Erythroblast (primary cell): ENCODE data around the gene FAM180A.

ENCODE experiments used
- DNase-seq, 2 experiments: peaks; one replicate each; lab custom pipeline; 2025; lab: John Stamatoyannopoulos, UW
- GATA1 ChIP-seq: IDR thresholded peaks from 2 replicates; pipeline ENCODE4 v1.6.1; 2011; ENCODE audit warnings: low read depth, mild to moderate bottlenecking, control low read depth, low read length, moderate library complexity
- POLR2A ChIP-seq: IDR thresholded peaks from 2 replicates; pipeline ENCODE4 v1.6.1; 2011; ENCODE audit warnings: mild to moderate bottlenecking, low read length

FAM180A gene

DNA sequence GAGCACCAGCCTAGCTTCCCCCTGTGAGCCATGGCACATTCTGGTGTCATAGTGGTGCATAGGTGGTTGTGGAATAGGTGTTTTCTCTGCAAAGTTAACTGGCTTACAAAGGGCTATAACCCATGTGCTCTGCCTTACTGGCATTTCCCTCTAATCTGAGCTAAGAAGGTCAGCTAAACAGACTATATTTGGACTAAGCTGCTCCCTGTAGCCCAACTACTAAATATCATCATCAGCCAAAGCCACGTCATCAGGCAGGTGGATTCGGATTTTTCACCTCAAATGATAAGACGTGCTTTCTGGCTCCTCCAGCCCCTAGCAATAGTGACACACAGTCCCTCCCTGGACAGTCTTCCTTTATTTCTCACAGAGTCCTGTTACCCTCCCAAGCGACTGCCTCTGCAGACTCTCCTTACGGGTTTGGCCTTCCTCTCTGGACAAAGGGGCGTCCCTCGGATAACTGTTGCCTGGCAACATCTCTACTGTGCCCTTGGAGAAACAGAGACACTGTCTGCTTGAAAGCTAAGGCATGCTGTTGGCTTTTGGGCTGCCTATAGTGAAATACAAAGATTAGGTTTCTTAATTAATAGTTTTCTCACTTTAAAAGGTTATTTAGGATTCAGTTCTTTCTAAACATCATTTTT lies 29.7 kb downstream of the FAM180A start:
- no peak for DNase-seq
- TF ChIP-seq GATA1 (no peak), POLR2A (no peak)

GRCh38 chr7:135718219-135718618 lies 30.4 kb downstream of the FAM180A start:
- DNase-seq: no peak
- no peak for TF ChIP-seq GATA1
- TF ChIP-seq POLR2A: no peak

GRCh38 chr7:135717693-135718092 lies 30.9 kb downstream of the FAM180A start:
- TF ChIP-seq POLR2A: no peak
- TF ChIP-seq GATA1: no peak
- DNase-seq: no peak

GRCh38 chr7:135716677-135717238 lies 31.9 kb downstream of the FAM180A start:
- no peak for DNase-seq

DNA sequence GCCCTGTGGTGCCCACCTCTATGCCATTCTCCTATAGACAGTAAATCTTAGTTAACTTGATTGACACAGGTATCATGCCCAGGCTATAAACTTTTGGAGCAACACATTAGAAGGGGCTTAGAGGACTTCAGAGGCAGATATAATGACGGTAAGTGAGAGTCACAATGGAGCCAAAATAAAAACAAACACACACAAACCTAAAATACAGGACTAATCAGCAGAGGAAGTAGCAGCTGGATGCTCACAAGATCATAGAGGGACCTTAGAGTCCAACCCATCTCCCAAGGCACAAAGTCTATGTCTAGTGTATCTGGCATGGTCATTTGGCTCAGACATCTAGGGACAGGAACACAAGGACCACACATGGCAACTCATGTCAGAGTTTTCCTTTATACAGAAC lies 32.9 kb downstream of the FAM180A start:
- TF ChIP-seq GATA1 (no peak), POLR2A (no peak)
- no peak for DNase-seq

More at GRCh38 chr7:135716677-135717238, 31.9 kb downstream of the FAM180A start:
- TF ChIP-seq POLR2A: no peak
- TF ChIP-seq GATA1: no peak

GRCh38 chr7:135715055-135715522 lies 33.5 kb downstream of the FAM180A start:
- DNase-seq: no peak
- TF ChIP-seq POLR2A (no peak), GATA1 (no peak)

DNA sequence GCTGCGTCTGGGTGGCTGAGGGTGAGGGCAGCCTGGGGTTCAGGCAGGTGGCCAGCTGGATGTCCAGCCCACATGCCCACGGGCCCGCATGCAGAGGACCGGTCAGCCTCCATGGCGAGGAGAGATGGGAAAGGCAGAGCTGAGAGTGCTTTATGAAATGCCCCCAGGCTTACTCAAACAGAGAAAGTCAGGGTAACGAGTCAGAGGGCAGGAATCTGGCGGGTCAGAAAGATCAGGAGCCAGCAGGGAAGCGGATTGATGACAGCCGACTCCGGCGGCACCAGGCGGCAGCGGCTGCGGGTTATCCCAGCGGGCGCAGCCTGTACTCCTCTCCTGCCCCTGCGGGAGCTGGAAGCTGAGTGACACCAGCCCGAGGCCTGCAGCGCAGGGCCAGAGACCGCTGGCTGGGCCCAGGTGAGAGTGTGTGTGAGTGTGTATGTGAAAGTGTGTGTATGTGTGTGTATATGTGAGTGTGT lies 34.0 kb downstream of the FAM180A start:
- no peak for DNase-seq
- TF ChIP-seq GATA1 (no peak), POLR2A (no peak)

DNA sequence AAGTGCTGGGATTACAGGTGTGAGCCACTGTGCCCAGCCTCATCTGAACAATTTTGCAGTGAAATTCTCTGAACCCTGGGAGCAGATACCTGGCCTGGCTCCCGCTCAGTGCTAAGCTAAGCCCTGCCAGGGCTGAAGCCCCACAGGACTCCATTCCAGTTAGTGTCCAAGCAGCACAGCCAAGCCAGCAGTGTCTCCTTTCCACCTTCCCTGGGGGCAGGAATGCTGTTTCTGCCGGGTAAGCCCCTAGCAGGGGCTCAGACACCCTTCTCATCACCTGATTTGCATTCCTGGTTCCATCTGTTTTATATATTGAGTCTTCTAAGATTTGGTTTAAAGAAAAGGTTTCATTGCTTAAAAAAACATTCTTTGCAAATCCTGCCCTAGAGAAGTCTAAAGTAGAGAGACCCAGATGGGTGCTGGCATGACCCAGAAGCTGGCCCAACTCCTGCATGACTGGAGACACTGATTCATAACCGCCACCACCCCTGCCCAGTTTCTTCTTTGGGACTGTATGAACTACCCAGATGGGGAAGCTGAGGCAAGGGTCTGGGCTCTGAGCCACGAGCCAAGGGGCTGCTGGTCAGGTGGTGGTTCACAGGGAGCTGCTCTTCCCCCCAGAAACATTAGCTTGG lies 34.7 kb downstream of the FAM180A start:
- DNase-seq: no peak
- no peak for TF ChIP-seq GATA1
- no peak for TF ChIP-seq POLR2A

- no peak for TF ChIP-seq POLR2A
- TF ChIP-seq GATA1: no peak
Observed at GRCh38 chr7:135712796-135713195, 35.8 kb downstream of the FAM180A start.

DNA sequence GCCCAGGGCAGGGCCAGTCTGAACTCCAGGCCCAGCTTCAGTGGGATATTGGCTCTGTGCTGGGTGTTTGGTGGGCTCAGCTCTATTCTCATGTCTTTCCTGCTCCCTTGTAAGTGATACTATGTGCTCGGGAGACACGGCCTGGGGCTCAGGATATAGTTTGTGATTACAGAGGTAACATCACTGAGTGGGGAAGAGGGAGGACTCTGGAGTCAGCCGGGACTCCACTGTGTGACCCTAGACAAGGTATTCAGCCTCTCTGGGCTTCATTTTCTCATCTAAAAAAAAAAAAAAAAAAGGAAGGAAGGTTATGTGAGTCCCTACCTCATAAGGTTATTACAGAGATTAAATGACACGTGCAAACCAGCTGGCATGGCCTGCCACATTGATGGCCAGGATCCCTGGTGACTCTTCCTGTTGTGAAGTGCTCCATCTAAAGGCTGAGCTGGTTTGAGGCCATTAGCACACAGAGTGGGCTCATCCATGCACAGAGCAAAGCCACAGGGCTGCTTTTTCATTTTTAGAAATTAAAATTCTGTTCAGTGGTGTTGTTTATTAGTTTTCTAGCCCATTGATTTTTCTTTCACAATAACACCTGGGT lies 36.3 kb downstream of the FAM180A start:
- TF ChIP-seq GATA1 (no peak), POLR2A (no peak)
- DNase-seq: no peak

More at GRCh38 chr7:135712796-135713195, 35.8 kb downstream of the FAM180A start:
- no peak for DNase-seq

- no peak for DNase-seq
- TF ChIP-seq GATA1: no peak
- no peak for TF ChIP-seq POLR2A
Observed at GRCh38 chr7:135711139-135711469, 37.5 kb downstream of the FAM180A start.

DNA sequence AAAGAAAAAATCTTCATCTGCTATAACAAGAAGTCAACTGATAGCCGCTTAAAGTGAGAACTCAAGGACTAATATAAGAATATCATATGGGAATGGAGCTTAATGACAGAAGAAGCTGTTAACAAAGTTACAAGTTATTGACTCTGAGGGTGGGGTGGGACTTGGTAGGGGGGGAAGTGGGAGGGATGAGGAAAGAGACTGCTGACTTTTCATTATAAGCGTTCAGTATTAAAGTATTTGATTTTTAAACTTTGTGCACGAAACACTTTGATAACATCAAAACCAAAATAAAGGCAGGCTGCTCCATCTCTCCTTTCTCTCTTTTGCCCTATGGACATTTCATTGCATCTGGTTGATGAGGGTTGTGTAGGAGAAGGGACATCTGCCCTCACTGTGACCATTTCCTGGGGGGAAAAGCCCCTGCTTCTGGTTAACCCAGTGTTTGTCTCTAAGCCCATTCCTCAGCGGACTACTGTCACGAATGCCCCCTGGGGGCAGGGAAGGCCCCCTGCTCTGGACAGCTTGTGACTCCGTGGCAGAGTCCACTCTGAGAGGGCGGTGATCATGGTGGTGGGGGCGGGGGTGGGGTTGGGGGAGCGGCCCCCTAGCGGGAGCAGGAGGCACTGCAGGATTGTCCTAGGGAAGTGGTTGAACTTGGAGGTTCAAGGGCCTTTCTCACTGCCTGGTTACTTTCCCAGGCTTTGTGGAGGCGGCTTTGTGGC lies 38.0 kb downstream of the FAM180A start:
- no peak for TF ChIP-seq GATA1
- no peak for TF ChIP-seq POLR2A
- DNase-seq: peak; percentile 41 to 66

DNA sequence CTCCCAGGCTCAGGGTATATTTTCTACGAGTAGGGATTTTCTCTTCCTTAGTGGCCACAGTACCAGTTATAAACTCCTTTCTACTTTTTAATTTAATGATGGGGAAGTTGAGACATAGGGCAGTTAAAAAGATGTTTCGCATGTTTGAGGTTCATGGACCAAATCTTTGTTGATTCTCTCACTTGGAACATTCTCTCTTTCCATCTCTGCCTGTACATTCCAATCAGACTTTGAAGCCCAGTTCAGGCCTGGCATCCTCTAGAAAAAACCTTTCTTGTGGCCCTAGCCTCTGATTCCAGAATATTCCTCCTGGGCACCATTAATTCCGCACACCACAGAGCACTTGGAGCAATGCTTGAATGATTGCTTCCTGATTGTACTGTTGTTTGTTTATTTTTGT lies 39.1 kb downstream of the FAM180A start:
- DNase-seq: no peak
- TF ChIP-seq POLR2A (no peak), GATA1 (no peak)
